Measurements from ENCODE around the gene SLC4A7.

DNA sequence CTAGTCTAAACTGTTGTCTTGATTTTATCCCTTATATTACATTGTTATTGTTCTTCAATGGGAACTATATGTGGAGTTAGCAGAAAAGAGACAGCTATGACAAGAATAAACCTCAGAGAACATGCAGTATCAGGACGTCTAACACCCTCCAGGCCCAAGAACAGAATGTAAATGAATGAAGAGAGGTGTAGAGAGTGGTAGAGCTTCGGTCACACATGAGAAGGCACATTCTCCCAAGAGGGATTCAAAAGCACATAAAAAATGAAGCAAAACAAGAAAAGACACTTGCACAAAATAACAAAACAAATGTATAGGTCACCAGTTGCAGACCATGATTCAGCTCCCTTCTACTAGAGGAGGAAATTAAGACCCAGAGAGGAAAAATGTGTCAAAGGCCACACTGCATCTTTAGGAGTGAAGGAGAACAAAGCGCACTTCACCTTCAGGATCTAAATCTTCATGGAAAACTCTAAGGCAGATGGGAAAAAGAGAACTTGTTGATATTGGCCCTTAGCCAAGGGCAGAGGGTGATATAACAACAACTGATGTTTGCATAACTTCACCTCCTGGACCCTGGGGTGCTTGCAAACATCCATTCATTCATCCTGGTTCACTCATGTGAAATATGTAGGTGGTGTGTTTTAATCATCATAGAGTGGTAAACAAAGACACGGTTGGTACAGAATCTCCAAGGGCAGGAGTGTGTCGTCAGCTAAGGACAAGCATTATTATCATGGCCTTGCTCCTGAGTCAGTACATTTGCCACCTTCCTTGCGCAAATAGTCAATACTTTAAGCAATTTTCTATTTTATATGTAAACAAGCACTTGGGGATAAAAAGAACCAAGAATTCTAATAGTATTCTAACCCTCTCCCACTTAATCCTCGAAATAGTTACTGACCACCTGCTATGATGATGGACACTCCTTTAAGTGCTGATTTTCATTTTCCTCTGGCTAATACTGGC, 123.8 kb downstream of the SLC4A7 start:
- TF ChIP-seq, protein P1, sequence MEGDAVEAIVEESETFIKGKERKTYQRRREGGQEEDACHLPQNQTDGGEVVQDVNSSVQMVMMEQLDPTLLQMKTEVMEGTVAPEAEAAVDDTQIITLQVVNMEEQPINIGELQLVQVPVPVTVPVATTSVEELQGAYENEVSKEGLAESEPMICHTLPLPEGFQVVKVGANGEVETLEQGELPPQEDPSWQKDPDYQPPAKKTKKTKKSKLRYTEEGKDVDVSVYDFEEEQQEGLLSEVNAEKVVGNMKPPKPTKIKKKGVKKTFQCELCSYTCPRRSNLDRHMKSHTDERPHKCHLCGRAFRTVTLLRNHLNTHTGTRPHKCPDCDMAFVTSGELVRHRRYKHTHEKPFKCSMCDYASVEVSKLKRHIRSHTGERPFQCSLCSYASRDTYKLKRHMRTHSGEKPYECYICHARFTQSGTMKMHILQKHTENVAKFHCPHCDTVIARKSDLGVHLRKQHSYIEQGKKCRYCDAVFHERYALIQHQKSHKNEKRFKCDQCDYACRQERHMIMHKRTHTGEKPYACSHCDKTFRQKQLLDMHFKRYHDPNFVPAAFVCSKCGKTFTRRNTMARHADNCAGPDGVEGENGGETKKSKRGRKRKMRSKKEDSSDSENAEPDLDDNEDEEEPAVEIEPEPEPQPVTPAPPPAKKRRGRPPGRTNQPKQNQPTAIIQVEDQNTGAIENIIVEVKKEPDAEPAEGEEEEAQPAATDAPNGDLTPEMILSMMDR (conservative IDR thresholded peaks at IDR 0.05; ENCODE audit: low read length) = no peak
- TF ChIP-seq EZH2phosphoT487 (IDR thresholded peaks at IDR 0.05; ENCODE audit: borderline replicate concordance) = no peak

All from Loucy (cell line).